Measurements from ENCODE around the gene CENPX.

The CENPX gene

GRCh38 chr17:81968850-81969812, 53.5 kb downstream of the CENPX start:
- H3K9me3 ChIP-seq (ENCODE audit: control insufficient read depth, low read length), result peaks cover 9% of the 10 kb centered on the region
- H3K27me3 ChIP-seq (replicated peaks; ENCODE audit: control insufficient read depth, insufficient read depth, low read length), result peaks cover 17% of the 10 kb centered on the region
- H3K4me3 ChIP-seq (ENCODE audit: low read length), result no peak overlapping the region

More at GRCh38 chr17:81968850-81969812, 53.5 kb downstream of the CENPX start:
- Histone ChIP-seq H3K36me3 (ENCODE audit: control insufficient read depth, insufficient read depth, low read length, severe bottlenecking) (no peaks in the 10 kb centered on the region), H3K9ac (ENCODE audit: low read length) (no peak overlapping the region), H3K4me1 (ENCODE audit: control insufficient read depth, insufficient read depth, low read length) (no peaks in the 10 kb centered on the region)
- no peak for DNase-seq (ENCODE audit: low read depth)

Measured in adipocyte (in vitro differentiated cells).